GM18517 (cell line): Measurements from ENCODE around the gene COMMD1.
A peak's percentile ranks its signal among the peaks of the same experiment; 100 is the strongest.
"Not testable (repeated sequence)": the region's sequence is repeated elsewhere in the genome, so short reads cannot be mapped to it uniquely, and the experiment has no call there.

Experiments
- ATAC-seq: cut with Tn5 transposase; IDR thresholded peaks from one replicate; pipeline ENCODE4 v1.9.1; 2021; ENCODE audit warnings: mild to moderate bottlenecking, moderate library complexity; ENCODE audit not compliant: unreplicated experiment

Gene COMMD1

GRCh38 chr2:61962095-61962984 is 56.9 kb downstream of the COMMD1 start:
- ATAC-seq: no peak

- no peak for ATAC-seq
Measured at GRCh38 chr2:61966087-61966727, 60.7 kb downstream of the COMMD1 start.

- ATAC-seq: no peak
Measured at GRCh38 chr2:61967262-61967661, 61.8 kb downstream of the COMMD1 start.

GRCh38 chr2:61969376-61969775 is 63.9 kb downstream of the COMMD1 start:
- ATAC-seq: no peak

- no peak for ATAC-seq
Measured at GRCh38 chr2:61970807-61971556, 65.5 kb downstream of the COMMD1 start.

GRCh38 chr2:61978522-61978921 is 73.0 kb downstream of the COMMD1 start:
- no peak for ATAC-seq

GRCh38 chr2:61980758-61981157 is 75.3 kb downstream of the COMMD1 start:
- no peak for ATAC-seq

GRCh38 chr2:61984682-61985081 is 79.2 kb downstream of the COMMD1 start:
- no peak for ATAC-seq

GRCh38 chr2:61988462-61989366 is 83.2 kb downstream of the COMMD1 start:
- ATAC-seq: no peak

- no peak for ATAC-seq
Measured at GRCh38 chr2:61993422-61994024, 88.0 kb downstream of the COMMD1 start.

- no peak for ATAC-seq
Measured at GRCh38 chr2:61994531-61994930, 89.1 kb downstream of the COMMD1 start.

GRCh38 chr2:61995065-61995464 is 89.6 kb downstream of the COMMD1 start:
- ATAC-seq: peak; percentile 12

GRCh38 chr2:61995515-61995914 is 90.0 kb downstream of the COMMD1 start:
- ATAC-seq: peak; percentile 64

- ATAC-seq: no peak
Measured at GRCh38 chr2:61998426-61998825, 93.0 kb downstream of the COMMD1 start.

- no peak for ATAC-seq
Measured at GRCh38 chr2:62000538-62000937, 95.1 kb downstream of the COMMD1 start.

- ATAC-seq: no peak
Measured at GRCh38 chr2:62001431-62001830, 96.0 kb downstream of the COMMD1 start.

GRCh38 chr2:62004428-62004827 is 99.0 kb downstream of the COMMD1 start:
- ATAC-seq: not testable (repeated sequence)

GRCh38 chr2:62007555-62007954 is 102.1 kb downstream of the COMMD1 start:
- ATAC-seq: no peak

GRCh38 chr2:62010632-62011256 is 105.3 kb downstream of the COMMD1 start:
- no peak for ATAC-seq

GRCh38 chr2:62013641-62014040 is 108.2 kb downstream of the COMMD1 start:
- ATAC-seq: no peak
